Measurements from ENCODE around the gene S100A12.

DNA sequence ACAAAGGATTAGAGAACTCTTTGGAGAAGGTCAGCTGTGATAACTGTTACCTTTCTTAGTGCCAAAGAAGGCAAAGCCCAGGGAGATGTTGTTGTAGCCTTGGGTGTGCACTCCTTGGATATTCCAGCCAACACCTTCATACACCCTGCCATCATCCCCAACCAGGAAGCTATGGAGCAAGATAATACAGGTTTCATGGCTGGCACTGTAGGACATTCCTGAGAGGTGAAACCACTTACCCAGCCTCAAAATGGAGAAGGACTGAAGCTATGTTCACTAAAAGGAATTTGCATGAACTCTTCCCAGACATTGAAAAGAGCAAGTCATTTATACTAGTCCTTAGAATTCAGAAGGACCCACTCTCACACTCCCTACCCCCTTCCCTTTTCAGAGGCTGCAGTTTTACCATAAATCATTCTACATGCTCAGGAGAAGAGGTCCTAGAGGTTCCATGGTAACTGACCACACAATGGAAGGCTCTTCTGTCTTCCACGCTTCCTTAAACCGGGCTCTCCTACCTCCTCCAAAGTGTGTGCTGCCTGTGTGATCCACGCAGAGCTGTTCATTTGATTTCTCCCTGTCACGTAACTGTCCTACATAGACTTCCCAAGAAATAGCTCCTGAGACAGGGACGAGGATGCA lies 32.3 kb downstream of the S100A12 start:
- TF ChIP-seq EZH2 (optimal IDR thresholded peaks at IDR 0.05; ENCODE audit: low read depth, low read length) (no peak), EZH2phosphoT487 (IDR thresholded peaks at IDR 0.05; ENCODE audit: low read length) (no peak)
- TF ChIP-seq, protein P1, sequence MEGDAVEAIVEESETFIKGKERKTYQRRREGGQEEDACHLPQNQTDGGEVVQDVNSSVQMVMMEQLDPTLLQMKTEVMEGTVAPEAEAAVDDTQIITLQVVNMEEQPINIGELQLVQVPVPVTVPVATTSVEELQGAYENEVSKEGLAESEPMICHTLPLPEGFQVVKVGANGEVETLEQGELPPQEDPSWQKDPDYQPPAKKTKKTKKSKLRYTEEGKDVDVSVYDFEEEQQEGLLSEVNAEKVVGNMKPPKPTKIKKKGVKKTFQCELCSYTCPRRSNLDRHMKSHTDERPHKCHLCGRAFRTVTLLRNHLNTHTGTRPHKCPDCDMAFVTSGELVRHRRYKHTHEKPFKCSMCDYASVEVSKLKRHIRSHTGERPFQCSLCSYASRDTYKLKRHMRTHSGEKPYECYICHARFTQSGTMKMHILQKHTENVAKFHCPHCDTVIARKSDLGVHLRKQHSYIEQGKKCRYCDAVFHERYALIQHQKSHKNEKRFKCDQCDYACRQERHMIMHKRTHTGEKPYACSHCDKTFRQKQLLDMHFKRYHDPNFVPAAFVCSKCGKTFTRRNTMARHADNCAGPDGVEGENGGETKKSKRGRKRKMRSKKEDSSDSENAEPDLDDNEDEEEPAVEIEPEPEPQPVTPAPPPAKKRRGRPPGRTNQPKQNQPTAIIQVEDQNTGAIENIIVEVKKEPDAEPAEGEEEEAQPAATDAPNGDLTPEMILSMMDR (IDR thresholded peaks at IDR 0.05; ENCODE audit: low read length): no peak
